RWPE2 (cell line): ENCODE results near the gene XRCC5.

ENCODE experiments used
- ATAC-seq: fragments of 200-7000 bp; cut with Tn5 transposase; 3 replicates; pipeline ENCODE4 v1.9.1; 2021; ENCODE audit warnings: low read depth
- DNase-seq: peaks from one replicate; pipeline ENCODE4 v3.0.0-alpha.2; 2020; ENCODE audit warnings: low spot score
- H3K27ac ChIP-seq: fragments of 450-650 bp; 2 replicates; pipeline ENCODE4 v1.5.1; 2017; ENCODE audit warnings: mild to moderate bottlenecking; ENCODE audit not compliant: poor library complexity, severe bottlenecking
- H3K27me3 ChIP-seq: fragments of 250-450 bp; sonication (Bioruptor Pico); 2 replicates; pipeline ENCODE4 v1.5.1; 2021; ENCODE audit warnings: mild to moderate bottlenecking, moderate library complexity; ENCODE audit not compliant: insufficient read depth, poor library complexity, severe bottlenecking
- H3K36me3 ChIP-seq: fragments of 250-450 bp; sonication (Bioruptor Pico); 2 replicates; pipeline ENCODE4 v1.5.1; 2020; ENCODE audit warnings: low read depth, mild to moderate bottlenecking, moderate library complexity
- H3K4me1 ChIP-seq: fragments of 250-450 bp; sonication (Bioruptor Pico); 2 replicates; pipeline ENCODE4 v1.5.1; 2021; ENCODE audit warnings: mild to moderate bottlenecking, moderate library complexity; ENCODE audit not compliant: insufficient read depth, poor library complexity, severe bottlenecking
- H3K4me3 ChIP-seq: fragments of 250-450 bp; sonication (Bioruptor Pico); 2 replicates; pipeline ENCODE4 v1.5.1; 2021; ENCODE audit warnings: mild to moderate bottlenecking, moderate library complexity; ENCODE audit not compliant: severe bottlenecking
- H3K9me3 ChIP-seq: fragments of 250-450 bp; sonication (Bioruptor Pico); 2 replicates; pipeline ENCODE4 v1.5.1; 2021; ENCODE audit warnings: mild to moderate bottlenecking, moderate library complexity; ENCODE audit not compliant: severe bottlenecking
- TF ChIP-seq, protein P1 (sequence below): fragments of 450-650 bp; IDR thresholded peaks from one replicate; pipeline ENCODE4 v1.5.1; 2017; ENCODE audit warnings: mild to moderate bottlenecking, moderate library complexity; ENCODE audit not compliant: poor library complexity, severe bottlenecking

Gene XRCC5

DNA sequence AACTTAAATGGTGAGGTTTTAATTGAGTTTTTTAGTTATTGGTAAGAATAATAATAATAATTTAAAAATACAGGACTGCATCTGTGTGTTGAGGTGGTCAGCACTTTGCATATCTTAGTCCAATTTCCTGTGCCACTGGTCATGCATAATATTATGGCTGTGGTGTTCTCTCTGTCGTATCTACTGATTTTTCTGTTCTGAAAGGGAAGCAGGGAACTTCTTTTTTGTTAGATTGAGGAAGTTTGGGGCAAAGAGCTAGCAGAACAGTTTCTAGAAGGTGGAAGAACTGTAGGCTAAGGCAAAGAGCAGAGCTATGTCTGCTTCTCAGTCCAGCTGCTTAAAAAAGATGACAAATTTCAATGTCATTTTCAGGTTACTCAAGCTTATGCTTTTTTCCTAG lies 74.3 kb downstream of the XRCC5 start:
- peaks cover 65% of the 10 kb centered on the region for H3K36me3 ChIP-seq
- H3K4me1 ChIP-seq = peaks cover 6% of the 10 kb centered on the region
- no peak overlapping the region for H3K4me3 ChIP-seq
- no peaks in the 10 kb centered on the region for H3K9me3 ChIP-seq
- ATAC-seq (no peak), DNase-seq (no peak)
- no peaks in the 10 kb centered on the region for H3K27me3 ChIP-seq
- TF ChIP-seq, protein P1, sequence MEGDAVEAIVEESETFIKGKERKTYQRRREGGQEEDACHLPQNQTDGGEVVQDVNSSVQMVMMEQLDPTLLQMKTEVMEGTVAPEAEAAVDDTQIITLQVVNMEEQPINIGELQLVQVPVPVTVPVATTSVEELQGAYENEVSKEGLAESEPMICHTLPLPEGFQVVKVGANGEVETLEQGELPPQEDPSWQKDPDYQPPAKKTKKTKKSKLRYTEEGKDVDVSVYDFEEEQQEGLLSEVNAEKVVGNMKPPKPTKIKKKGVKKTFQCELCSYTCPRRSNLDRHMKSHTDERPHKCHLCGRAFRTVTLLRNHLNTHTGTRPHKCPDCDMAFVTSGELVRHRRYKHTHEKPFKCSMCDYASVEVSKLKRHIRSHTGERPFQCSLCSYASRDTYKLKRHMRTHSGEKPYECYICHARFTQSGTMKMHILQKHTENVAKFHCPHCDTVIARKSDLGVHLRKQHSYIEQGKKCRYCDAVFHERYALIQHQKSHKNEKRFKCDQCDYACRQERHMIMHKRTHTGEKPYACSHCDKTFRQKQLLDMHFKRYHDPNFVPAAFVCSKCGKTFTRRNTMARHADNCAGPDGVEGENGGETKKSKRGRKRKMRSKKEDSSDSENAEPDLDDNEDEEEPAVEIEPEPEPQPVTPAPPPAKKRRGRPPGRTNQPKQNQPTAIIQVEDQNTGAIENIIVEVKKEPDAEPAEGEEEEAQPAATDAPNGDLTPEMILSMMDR = no peak
- H3K27ac ChIP-seq = no peak overlapping the region

DNA sequence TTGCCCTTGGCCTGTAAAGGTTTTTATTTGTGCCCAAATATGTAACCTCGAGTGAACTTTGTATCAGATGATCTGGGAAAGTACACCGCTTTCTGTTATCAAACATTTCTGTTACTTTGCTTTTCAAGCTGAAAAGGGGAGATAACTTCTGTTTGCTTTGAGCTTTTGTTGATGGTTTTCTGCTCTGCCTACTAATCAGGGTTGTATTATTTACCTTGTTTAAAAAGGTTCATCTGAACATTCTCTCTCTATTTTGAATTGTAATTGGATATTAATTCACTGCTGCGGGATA lies 79.4 kb downstream of the XRCC5 start:
- Histone ChIP-seq H3K9me3 (no peaks in the 10 kb centered on the region), H3K4me1 (peaks cover 17% of the 10 kb centered on the region), H3K27me3 (no peaks in the 10 kb centered on the region), H3K4me3 (no peak overlapping the region), H3K27ac (peak overlapping the region; percentile 26), H3K36me3 (peaks cover 77% of the 10 kb centered on the region)
- ATAC-seq = no peak
- no peak for DNase-seq
- TF ChIP-seq, protein P1 = no peak

DNA sequence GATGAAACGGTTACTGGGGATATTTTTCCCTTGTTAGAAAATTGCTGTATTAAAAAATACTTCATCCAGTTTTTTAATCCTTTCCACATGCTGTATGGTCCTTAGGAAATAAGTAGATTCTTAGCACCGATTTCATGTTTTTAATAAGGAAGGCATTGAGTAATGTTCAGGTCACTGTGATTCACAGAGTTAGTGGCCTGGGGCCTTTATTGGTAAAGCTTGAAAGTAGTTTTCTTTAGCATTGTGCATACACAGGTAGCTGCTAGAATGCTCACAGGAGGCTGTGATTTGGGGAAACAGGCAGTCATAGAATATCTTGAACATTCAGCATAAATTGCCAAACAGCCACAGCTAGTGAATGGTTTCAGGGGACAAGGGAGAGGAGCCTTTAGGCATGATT lies 79.8 kb downstream of the XRCC5 start:
- H3K27ac ChIP-seq = peak overlapping the region; percentile 26
- peaks cover 17% of the 10 kb centered on the region for H3K4me1 ChIP-seq
- no peak for DNase-seq
- H3K4me3 ChIP-seq = no peak overlapping the region
- no peaks in the 10 kb centered on the region for H3K27me3 ChIP-seq
- peaks cover 77% of the 10 kb centered on the region for H3K36me3 ChIP-seq
- TF ChIP-seq, protein P1 = no peak
- no peaks in the 10 kb centered on the region for H3K9me3 ChIP-seq
- ATAC-seq = peak; percentile 87

DNA sequence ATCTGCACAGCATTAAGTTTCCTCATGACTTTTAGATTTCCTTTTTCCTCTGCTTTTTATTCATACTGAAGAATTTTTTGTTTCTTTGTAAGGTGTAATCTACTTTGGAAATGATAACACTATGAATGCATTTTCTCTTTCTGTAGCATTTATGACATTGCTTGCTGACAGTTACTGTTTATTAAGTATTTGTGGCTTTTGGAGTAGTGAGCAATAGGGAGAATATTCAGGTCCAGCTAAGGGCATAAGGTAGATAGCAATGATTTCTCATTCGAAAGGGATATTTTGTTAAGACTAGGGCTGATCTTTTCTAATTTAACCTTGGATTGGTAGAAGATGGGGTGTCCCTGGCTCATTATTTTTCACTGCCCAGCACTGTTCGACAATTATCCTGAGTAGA lies 80.3 kb downstream of the XRCC5 start:
- peak overlapping the region; percentile 26 for H3K27ac ChIP-seq
- no peaks in the 10 kb centered on the region for H3K9me3 ChIP-seq
- no peaks in the 10 kb centered on the region for H3K27me3 ChIP-seq
- TF ChIP-seq, protein P1 = no peak
- no peak overlapping the region for H3K4me3 ChIP-seq
- peaks cover 17% of the 10 kb centered on the region for H3K4me1 ChIP-seq
- peaks cover 77% of the 10 kb centered on the region for H3K36me3 ChIP-seq
- ATAC-seq (no peak), DNase-seq (no peak)

DNA sequence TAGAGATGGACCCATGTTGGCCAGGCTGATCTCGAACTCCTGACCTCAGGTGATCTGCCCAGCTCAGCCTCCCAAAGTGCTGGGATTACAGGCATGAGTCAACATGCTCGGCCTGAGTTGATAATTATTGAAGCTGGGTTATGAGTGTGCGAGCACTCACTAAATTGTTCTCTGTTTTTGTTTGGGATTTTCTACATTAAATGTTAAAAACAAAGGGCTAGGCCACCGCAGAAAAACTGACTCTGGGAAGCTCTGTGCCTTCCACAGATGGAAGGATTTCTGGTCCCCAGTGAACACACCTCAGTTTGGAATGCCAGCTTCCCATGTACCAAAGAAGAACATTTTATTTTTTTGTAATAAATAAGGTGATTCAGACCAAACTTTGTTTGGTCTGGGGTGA lies 83.0 kb downstream of the XRCC5 start:
- DNase-seq (no peak), ATAC-seq (no peak)
- TF ChIP-seq, protein P1 = no peak
- Histone ChIP-seq H3K4me1 (peaks cover 28% of the 10 kb centered on the region), H3K9me3 (no peaks in the 10 kb centered on the region), H3K4me3 (no peak overlapping the region), H3K36me3 (peaks cover 84% of the 10 kb centered on the region), H3K27me3 (no peaks in the 10 kb centered on the region), H3K27ac (peak overlapping the region; percentile 5)
